ENCODE data around the gene ZDHHC11.

- TF ChIP-seq CTCF (IDR thresholded peaks at IDR 0.05; ENCODE audit: insufficient read depth, low read length) (no peak), POLR2AphosphoS5 (IDR thresholded peaks at IDR 0.05; ENCODE audit: low read depth) (no peak)
Observed at GRCh38 chr5:875931-876330, 25.1 kb upstream of the ZDHHC11 start.
